HG03439 (cell line): ENCODE data around the gene FADS3.

Experiments
- ATAC-seq: cut with Tn5 transposase; IDR thresholded peaks from one replicate; pipeline ENCODE4 v1.9.1; 2021; ENCODE audit warnings: mild to moderate bottlenecking, moderate library complexity; ENCODE audit not compliant: unreplicated experiment

The FADS3 gene

DNA sequence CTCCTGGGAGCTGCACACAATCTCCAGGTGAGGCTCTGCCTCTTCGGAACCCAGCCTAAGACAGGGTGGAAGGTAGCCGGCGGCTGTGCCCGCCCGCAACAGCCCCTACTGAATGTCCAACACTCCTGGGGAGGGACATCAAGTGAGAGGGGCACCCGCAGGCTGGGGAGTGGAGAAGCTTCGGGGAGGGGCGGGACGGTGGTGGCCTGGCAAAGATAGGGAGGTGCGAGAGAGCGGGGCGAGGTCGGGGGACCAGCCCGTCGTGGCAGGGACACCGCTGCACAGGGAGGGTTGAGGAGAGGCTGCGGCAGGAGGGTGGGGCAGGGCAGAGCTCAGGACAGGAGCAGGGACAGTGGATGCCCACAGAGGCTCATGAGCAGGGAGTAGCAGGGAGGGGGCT lies 8.9 kb upstream of the FADS3 start:
- ATAC-seq, result no peak

DNA sequence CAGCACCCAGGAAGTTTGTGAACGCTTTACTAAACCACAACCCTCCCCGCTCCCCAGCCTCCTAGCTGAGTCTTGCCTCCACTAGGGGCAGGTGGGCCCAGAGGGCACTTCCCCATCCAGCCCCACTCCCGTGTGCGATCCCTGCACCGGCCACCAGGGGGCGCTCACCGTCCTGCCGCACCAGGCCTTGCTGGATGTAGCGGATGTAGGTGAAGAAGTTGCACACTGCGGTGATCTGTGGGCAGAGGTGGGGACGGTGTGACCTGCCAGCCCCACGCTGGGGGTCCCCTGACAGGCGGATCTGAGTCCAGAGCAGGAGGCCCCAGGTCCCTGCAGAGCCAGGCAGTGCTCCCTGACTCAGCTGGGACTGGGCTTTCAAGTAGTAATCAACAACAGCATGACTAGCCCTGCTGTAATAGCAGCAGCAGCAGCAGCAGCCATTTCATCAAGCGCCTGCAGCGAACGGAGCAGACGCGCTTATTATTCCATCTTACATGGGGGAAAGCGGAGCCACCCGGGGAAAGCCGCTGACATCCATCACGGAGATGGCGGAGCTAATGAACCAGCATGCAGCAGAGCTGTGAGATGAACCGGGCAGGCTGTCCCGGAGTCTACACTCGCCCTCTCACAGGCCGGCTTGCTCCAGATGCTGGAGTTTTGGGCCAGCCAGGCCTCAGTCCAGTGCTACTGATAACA lies 7.9 kb upstream of the FADS3 start:
- ATAC-seq, result peak; percentile 65

DNA sequence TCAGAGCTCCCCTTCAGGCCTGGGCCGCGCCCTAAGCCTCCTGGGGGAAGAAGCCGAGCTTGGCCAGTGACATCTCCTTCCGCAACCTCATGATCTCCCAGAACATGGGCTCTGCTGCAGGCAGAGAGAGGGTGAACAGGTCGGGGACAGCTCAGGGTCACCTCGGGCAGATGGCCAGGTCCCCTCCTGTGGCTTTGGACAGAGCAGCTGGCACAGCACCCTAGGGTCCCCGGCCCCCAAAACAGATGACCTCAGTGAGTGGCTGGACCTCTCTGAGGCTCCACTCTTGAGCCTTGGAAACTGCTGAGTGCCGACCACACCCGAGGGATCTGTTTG lies 6.9 kb upstream of the FADS3 start:
- no peak for ATAC-seq

DNA sequence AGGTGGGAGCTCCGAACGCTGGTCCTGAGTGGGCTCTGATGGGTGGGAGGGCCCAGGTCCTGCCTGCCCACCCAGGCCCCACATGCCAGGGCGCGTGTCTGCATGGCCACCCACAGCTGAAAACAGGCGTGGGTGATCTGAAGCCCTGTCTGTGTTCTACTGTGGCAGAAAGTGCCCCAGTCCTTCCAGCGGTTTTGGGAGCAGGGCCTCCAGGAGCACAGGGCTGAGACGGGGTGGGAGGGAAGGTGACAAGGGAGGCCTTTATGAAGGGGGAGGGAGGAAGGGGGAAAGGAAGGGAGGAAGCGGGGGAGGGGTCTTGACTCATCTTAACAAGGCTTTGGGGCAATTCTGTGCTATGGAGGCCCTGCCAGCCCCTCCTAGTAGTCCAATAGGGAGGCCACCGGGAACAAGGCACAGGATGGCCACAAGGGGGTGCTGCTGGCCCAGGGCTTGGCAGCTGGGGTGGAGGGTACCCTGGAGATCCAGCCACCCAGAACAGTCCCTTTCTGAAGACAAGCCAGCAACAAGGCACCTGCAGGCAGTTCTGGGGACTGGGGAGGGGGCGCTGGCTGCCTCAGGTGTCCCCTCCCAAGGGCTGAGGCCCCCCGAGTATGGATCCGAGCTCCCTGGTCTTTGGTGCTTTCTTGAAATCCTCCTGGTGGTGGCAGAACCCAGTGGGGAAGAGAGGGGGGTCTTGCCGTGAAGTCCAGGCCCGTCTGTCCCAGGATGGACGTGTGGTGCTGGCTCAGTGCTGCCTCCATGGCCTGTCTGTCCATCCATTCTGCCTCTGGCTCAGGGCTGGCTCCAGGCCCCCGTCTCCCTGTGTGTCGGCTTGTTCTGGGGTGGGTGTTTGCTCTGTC lies 6.3 kb upstream of the FADS3 start:
- no peak for ATAC-seq

DNA sequence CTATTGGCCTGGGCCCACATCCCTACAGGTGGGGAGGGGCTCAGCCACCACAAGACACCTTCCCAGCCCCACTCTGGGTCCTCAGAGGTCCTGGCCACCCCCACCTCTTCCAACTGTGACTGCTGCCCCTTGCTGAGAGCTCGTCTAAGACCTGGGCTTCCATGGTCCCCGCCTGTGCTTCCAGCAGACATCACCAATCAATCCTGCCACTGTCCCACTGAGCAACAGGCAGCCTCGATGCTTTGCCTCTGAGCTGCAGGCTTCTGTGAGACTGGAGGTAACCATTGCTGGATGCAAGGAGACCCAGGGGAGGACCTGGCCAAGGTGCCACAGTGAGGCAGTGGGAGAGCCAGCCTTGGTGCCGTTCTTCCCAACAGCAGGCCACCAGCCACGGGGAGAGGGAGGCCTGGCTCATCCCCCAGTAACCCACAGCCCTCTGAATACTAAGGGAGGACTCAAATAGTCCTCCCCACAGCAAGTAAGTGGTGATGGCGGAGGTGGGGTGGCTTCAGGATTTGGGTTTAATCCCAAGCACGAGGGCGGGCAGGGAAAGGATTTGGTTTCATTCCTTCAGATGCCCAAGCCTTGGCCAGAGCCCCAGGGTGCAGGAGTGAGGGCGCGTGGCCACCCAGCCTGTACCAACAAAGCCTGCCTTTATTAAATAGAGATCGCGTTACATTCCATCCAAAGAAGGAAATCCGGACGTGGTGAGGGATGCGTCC lies 5.5 kb upstream of the FADS3 start:
- no peak for ATAC-seq

DNA sequence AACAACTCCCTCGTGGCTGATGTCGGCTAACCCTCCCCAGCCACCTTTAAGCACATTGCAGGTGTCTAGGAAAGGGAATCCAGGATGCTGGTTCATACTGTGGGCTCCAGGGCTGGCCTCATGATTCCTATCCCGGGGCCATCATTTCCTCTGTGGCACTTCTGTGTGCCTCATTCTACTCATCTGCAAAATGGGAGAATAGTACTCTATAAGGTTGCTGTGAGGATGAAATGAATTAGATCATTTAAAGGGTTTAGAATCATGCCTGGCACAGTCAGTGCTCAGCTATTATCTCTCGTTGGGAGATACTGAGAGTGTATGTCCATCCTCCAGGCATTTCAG lies 4.3 kb upstream of the FADS3 start:
- ATAC-seq, result no peak

DNA sequence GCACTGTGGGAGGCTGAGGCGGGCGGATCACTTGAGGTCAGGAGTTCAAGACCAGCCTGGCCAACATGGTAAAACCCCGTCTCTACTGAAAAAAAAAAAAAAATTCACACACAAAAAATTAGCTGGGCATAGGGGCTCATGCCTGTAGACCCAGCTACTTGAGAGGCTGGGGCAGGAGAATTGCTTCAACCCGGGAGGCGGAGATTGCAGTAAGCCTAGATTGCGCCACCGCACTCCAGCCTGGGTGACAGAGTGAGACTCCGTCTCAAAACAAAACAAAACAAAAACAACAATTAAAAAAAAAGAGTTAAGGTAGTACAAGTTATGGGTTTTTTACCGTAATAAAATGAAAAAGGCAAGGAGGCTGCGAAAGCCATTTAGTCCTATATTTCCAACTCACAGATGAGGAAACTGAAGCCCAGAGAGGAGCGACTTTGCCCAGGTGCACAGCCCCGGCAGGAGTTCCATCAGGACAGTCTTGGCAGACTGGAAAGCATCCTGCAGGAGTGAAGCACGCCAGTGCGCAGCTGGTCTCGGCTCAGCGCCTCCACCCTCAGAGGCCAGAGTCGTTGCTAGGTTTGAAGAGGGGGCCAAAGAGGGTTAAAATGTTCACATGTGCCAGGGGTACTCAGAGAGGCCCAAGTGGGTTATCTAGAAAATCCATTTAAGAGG lies 3.8 kb upstream of the FADS3 start:
- ATAC-seq, result no peak

DNA sequence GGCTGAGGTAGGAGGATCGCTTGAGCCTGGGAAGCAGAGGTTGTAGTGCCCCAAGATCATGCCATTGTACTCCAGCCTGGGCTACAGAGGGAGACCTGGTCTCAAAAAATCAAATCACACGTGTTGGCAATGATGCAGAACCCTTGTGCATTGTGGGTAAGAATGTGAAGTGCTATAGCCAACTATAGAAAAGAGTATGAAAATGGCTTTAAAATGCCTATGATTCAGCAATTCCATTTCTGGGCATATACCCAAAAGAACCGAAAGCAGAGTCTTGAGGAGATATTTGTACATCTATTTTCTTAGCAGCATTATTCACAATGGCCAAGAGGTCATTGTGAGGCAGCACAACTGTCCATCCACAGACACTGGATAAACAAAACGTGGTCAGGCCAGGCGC lies 2.6 kb upstream of the FADS3 start:
- no peak for ATAC-seq

DNA sequence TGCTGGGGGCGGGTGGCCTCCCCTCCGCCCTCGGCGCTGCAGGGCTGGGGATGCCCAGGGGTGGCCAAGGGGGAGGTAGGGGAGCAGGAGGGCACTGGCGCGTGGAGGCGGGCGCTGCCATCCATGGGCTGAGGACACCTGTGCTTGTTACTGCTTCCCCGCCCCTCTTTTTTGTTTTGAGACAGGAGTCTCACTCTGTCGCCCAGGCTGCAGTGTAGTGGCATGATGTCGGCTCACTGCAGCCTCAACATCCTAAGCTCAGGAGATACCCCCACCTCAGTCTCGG lies 683 bp upstream of the FADS3 start:
- no peak for ATAC-seq

DNA sequence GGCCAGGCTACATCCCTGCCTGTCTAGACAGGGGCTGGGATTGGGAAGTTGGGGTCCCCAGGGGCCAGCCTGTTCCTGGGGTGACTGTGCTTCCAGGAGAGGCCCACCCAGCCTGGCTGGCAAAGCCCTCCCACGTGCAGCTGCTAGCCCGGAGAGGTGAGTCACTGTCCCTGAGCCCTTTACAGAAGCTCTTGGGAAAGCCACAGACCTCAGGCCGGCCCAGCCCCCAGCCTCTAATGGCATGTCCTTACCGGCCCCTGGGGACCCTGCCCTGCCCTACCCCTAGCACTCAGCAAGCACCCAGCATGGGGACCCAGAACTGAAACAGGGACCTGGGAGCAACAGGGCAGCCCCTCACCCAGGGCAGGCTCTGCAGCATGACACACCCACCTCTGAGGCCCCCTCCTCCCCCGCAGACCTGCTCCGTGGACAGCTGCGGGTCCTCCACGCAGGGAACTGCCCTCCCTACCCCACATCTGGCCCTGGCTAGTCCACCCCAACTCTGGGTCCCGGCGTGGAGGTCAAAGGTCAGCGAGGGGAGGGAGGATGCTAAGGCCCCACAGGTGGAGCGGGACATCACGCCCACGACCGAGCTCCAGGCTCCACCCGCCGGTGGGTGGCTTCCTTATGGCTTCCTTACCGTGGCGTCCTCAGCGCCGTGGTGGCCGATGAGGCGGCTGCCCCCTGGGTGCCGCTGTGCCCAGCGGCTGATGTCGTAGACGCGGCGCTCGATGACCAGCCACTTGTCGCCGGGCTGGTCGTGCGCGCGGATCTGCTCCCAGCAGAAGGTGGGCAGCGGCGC lies 615 bp downstream of the FADS3 start:
- peak; percentile 14 for ATAC-seq

DNA sequence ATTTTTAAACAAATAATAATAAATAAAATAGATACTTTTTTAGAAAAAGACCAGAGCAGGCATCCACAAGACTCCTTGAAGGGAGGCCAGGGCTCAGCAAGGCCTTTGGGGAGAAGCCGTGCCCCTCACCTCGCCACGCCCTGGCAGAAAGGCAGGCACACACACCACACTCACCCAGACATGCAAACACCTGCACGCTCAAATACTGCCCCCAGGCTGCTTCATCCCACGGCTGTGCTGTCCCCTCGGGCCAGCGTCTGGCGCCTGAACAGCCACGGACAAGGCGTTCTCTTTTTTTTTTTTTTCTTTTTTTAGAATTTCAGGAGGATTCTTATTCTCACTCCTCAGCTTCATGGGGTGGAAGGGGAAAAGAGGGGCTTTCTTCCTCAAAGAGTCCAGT lies 1.5 kb downstream of the FADS3 start:
- no peak for ATAC-seq

DNA sequence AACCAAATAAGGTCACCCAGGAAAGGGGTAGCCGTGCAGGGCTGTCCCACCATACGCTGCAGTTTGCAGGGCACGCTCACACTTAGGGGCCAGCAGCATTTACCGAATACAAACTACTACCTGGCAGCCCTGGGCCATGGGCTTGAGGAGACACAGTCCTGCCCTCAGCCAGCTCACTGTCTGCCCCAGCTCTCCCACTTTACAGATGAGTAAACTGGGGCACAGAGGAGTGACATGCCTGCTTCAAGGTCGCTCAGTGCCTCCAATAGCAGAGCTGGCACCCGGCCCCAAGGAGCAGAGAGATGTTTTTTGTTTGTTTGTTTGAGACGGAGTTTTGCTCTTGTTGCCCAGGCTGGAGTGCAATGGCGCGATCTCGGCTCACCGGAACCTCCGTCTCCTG lies 2.8 kb downstream of the FADS3 start:
- ATAC-seq, result no peak

DNA sequence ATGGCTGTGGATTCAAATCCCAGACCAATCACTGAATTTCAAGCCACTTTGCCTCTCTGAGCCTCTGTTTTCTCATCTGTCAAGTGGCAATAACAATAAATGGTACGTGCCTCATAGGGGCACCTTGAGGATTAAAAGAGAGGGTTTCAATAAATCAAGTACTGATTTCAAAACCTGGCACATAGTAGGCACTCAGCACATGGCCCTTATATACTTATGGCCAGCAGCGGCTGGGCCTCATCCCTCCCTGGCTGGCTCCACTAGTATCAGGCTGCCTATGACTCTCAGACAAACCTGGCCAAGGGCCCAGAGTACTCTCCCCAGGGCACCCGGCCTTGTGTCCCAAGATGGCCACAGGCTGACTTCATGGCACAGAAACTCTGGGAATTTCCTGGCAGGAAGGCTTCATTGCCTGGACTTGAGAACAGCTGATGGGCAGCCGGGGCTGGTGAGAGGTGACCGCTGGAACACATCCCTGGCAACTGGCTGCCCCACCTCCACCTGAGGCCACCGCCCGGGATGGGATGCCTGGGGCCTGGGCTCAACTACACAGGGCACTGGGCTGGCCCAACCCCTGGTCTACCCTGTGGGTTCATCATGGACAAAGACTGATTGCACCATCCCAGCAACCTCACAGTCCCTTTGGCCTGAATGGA lies 3.4 kb downstream of the FADS3 start:
- ATAC-seq, result no peak

DNA sequence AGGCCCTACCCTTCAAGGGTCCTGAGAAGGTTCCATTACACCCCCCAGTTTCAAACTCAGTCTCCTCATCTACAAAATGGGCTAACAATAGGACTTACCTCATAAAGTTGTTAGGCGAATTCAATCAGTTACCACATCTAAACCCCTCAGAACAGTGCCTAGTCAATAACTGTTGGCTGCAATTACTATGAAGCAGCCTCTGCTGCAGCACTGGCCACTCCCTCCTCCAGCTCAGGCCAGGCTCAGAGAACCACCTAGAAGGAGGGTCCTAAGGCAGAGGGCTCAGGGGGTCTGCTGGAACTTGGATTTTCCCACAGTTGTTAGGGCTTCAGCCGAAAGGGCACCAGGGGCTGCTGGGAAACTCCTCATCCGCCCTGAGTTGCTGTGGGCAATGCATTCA lies 4.7 kb downstream of the FADS3 start:
- ATAC-seq, result no peak

DNA sequence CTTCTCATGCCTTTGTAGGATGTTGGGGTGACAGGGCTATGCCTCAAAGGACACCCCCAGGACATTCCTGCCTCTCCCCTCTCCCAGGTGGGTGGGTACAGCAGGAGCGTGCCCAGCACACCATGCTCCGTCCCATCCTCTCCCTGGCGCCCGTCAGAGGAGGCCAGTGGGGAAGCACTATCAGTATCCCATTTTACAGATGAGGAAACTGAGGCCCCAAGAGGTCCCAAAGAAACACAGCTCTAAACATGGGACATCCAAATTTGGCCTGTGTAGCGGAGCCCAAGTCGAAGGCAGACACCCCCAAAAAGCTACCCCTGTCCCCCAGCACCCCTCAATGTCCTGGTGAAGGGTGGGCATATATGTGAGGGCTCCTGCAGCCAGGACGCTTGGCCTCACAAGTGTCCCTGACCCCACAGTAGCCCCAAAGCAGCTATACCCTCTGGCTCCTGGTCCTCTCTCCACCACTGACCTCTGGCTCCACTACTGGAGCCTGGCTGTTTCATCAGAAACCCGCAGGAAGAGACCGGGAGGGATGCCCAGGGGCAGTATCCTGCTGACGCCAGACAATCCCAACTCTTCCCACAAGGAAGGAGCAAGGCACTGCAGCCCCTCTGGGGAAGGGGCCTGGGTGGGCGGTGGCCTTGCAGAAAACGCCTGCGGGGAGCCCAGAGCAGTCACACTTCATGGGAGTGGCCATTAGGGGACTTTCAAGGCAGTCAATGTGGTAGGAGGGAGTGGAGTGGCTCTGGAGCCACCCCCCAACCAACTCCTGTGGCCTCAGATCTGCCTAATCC lies 5.4 kb downstream of the FADS3 start:
- no peak for ATAC-seq

DNA sequence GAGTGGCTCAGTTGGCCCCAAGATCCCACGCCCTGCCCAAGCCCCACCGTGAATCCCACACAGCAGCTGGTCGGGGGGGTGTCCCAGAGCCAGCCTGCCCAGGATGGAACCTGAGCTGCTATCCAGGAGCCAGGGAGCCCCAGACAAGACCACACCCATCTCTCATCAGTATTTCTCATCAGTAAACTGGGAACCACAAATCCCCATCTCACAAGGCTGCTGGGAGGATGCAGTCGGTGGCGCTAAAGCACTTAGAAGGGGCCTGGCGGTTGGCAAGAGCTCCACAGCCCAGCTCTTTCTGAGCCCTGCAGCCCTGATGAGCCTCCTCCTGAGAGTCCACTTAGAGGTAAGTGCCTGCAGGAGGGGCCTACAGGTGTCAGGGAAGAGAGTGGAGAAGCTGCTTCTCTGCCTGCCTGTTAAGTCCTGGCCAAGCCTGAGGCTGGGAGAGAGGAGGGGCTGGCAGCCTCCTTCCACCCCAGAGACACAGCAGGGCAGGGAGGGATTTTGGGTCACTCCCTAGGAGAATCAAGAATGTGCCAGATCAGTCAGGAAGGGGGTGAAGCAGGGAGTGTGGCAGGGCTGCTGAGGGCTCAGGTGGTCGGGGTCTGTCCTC lies 6.1 kb downstream of the FADS3 start:
- no peak for ATAC-seq

DNA sequence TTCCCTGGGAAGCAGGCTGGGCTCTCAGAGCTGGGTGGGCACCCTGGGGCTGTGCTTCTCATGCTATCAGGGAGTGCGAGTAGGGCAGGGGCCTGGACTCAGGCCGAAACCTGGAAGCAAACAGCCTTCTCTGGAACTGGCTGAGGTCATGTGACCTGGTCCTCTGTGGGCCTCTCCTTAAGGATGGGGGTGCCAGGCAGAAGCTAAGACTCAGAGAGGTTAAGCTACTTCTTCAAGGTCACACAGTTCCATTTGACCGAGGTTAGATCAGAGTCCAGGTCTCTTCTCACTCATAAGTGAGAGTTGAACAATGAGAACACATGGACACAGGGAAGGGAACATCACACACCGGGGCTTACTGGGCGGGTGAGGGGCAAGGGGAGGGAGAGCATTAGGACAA lies 7.4 kb downstream of the FADS3 start:
- ATAC-seq, result no peak

DNA sequence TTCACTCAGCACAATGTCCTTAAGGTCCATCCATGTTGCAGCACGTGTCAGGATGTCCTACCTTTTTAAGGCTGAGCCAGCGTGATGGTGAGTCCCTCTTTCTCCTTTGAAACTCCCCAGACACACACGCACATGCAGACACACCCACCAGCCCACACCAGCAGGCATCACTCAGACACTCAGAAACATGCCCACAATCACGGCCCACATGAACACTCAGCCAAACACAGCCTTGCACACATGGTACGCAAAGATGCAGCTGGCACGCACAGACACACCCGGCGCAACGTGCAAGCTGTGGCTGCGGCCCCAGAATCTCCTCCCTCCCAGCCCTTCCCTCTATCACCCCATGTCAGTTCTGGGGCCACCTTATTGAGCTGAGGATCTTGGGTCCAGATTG lies 8.0 kb downstream of the FADS3 start:
- ATAC-seq, result no peak

DNA sequence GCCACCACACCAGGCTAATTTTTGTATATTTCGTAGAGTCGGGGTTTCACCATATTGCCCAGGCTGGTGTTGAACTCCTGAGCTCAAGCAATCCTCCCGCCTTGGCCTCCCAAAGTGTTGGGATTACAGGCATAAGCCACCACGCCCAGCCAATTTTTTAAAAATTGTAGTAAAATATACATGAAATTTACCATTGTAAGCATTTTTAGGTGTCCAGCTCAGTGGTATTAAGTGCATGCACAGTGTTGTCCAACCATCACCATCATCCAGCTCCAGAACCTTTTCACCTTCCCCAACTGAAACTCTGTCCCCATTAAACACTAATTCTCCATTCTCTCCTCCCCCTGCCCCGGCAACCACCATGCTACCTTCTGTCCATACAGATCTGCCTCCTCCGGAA lies 8.5 kb downstream of the FADS3 start:
- ATAC-seq, result no peak
